HG03280 (cell line): ENCODE data around the gene MYL3.
"Not testable (repeated sequence)": the region's sequence is repeated elsewhere in the genome, so short reads cannot be mapped to it uniquely, and the experiment has no call there.

Source experiments
- ATAC-seq: cut with Tn5 transposase; IDR thresholded peaks from one replicate; pipeline ENCODE4 v1.9.1; 2021; ENCODE audit warnings: mild to moderate bottlenecking, moderate library complexity; ENCODE audit not compliant: unreplicated experiment

MYL3 gene

DNA sequence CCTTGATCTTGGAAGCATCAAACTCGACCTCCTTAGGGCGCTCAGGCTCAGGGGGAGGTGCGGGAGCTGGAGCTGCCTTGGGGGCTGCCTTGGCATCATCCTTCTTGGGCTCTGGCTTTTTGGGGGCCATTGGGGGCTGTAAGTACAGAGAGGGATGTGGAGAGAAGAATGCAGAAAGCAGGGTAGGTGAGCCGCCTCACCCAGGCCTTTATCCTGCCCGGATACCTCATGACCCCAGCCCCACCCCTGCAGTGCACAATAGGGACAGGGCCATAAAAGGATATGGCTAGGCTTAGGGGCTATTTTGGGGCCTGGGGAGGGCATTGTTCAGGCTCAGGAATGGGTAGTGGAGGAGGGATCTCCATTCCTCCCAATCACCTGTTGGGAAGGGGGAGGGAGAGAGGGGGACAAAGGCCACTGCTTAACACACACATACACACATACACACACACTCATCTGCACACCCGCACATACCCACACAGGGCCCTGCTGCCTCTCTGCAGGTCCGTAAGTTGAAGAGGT lies at the start of gene MYL3:
Gene MYL3 (minus strand): TSS at position 184 of the 522 bp plus-strand sequence. CDS start 54 bp downstream, at position 130.
- no peak for ATAC-seq

DNA sequence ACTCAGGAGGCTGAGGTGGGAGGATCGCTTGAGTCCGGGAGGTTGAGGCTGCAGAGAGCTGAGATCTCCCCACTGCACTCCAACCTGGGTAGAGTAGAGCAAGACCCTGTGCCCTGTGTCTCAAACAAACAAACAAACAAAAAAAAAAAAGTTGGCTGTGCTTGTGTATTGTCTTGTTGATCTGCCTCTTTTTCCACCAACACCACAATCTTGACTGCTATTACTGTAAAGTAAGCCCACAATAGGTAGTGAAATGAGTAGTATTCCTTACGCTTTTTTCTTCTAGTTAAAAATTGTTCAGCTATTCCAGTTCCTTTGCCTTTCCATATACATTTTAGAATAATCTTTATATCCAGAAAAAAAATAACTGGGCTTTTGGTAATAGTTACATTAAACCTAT lies 49.7 kb upstream of the MYL3 start:
- ATAC-seq, result no peak

DNA sequence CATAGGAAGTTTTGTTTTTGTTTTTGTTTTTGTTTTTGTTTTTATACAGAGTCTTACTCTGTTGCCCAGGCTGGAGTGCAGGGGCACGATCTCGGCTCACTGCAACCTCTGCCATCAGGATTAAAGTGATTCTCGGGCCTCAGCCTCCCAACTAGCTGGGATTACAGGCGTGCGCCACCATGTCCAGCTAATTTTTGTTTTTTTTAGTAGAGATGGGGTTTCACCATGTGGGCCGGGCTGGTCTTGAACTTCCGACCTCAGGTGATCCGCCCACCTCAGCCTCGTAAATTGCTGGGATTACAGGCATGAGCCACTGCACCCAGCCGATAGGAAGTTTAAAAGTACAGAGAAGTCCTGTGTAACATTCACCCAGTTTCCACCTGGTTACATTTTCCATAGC lies 47.7 kb upstream of the MYL3 start:
- ATAC-seq, result not testable (repeated sequence)

DNA sequence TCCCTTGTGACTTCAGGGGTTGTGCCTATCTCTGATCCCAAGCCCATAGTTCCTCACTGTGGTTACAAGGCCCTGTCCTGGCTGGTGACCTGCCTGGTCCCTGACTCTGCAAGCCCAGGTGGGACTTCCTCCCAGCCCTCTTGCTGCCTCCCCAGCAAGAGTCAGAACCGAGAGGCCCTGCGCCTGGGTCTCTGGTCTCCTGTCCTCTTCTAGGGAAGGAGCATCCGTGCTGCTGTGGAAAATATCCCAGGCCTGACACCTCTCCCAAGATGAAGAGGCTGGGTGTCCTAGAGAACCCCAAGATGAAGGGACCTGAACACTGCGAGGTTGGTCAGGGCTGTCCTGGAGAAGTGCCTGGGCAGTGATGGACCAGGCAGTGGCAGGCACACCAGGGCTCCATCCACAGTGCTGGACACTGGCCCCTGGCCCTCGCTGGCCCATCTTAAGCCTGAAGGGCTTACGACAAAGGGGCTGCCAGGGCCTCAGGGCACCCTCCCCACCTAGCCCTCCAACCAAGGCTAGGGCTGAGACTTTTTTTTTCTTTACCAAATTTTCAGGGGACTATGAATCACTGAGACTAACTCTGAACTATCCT lies 47.0 kb upstream of the MYL3 start:
- no peak for ATAC-seq

DNA sequence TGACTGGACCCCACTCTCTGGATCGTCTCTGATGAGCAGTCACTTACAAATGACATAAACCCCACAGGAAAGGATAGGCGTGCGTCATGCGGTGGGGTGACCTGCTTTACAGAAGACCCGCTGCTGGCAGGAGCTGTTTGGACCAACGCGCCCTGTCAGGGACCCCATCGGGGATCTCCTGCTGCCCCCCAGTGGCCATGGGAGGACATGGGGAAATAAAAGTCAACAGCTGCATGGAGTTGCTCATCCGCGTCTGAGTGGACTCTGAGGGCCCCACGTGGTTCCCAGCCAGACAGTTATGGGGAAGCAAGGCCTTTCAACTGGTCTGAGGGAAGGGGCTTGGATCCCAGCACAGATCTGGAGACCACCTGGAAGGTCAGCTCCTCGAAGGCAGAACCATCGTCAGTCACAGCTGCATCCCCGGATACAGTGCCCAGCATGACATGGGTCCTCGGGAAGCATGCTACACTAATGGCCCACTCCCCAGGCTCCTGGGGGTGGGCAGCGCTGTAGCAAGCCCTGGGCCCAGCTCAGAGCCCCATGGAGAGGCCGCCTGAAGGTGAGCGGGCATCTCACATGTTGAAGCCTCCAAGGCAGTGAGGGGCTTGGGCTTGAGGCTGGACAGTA lies 46.4 kb upstream of the MYL3 start:
- ATAC-seq, result no peak

DNA sequence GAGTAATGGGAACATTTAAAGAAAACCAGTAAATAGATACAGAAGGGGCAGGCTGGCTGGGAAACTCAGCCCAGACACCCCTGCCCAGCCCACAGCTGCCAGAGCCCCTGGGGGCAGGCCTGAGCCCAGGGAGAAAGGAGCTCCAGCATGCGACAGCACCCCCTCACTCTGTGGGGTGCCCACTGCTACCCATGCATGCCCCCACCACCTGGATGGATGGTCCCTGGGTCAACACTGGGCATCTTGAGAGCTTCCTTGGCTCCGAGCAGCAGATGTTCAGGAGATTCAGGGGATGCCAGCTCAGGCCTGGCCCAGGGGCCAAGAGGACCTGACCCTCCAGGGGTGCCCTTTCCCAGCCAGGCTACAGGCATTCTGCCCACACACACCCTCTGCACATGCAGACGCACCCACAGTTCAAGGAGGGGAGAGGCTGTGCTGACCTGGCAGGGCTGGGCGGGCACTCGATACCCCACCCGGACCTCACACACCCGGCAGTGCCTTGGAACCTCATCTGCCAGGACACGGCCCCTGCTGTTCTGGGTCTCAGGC lies 45.8 kb upstream of the MYL3 start:
- no peak for ATAC-seq

DNA sequence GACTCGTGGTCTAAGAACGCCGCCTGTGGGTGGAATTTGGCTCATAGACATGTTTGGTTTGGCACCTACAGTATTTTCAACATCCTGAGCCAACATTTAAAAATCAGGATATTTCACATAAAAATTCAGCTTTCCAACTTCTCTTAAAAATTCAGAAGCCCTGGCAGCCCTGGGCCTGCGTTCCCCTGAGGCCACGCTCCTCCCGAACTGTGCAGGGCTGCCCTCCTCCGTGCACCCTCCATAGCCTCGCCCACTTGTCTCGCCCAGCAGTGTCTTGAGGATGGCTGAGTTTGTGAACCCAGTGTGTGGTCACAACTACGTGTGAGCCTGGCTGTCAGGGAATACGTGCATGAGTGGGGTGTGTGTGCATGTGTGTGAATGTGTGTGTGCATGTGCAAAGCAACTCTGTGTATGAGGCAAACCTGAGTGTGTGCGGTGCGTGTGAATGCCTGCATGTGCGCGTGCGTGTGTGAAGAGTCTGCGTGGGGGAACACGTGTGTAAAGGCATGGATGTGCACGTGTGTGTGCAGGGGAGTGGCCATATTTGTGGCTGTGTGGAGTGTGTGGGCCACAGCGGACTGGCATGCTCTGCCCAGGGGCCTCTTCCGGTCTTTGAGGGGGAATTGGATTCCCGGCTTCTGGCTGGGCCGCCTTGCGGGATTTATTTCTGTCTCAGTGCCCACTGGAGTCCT lies 45.2 kb upstream of the MYL3 start:
- ATAC-seq, result no peak

DNA sequence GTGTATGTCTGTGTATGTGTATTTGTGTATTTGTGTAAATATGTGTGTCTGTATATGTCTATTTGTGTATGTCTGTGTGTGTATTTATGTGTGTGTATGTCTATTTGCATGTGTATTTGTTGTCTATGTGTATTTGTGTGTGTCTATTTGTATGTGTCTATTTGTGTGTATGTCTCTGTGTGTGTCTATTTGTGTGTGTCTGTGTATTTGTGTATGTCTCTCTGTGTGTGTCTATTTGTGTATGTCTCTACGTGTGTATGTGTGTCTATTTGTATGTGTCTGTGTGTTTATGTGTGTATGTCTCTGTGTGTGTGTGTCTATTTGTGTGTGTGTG lies 44.7 kb upstream of the MYL3 start:
- ATAC-seq, result no peak

DNA sequence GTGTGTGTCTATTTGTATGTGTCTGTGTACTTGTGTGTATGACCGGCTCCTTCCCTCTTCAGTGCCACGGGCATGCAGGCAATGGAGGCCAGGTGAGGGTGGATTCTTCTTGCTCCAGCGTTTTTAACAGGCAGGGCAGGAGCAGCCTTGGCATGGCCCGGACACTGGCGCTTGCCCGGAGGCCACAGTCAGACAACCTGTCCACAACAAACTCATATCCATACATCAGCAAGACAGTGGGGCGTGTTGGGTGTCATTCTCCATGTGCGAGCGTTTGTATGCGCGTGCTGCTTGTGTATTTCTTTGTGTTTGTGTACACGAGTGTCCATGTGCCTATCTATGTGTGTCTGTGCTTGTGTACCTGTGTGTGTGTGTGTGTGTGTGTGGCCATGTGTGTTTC lies 44.0 kb upstream of the MYL3 start:
- ATAC-seq, result no peak

DNA sequence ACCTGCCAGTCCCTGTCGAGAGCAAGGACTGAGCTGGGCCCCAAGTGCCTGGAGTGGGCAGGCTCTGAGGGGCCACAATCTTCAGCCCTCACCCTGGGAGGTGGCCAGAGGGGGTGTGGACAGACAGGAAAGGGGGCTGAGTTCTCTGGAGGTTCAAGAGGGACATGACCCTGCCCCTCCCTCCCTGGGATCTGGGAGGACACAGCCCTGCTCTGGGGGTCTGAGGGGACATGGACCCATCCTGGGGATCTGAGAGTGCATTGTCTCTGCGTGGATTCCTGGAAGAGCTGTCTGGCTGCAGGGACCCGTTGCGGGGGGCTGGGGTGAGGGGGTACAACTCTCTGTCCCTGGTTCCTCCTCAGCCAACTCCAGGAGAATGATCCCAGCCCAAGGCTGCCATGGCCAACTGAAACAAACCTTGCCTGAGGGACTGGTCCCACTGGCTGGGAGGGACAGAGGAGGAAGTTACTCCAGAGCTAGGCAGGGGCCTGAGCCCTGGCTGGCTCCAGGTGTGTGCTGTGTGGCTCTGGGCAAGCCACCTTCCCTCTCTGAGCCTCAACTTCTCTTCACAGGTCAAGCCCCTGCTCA lies 43.3 kb upstream of the MYL3 start:
- no peak for ATAC-seq

DNA sequence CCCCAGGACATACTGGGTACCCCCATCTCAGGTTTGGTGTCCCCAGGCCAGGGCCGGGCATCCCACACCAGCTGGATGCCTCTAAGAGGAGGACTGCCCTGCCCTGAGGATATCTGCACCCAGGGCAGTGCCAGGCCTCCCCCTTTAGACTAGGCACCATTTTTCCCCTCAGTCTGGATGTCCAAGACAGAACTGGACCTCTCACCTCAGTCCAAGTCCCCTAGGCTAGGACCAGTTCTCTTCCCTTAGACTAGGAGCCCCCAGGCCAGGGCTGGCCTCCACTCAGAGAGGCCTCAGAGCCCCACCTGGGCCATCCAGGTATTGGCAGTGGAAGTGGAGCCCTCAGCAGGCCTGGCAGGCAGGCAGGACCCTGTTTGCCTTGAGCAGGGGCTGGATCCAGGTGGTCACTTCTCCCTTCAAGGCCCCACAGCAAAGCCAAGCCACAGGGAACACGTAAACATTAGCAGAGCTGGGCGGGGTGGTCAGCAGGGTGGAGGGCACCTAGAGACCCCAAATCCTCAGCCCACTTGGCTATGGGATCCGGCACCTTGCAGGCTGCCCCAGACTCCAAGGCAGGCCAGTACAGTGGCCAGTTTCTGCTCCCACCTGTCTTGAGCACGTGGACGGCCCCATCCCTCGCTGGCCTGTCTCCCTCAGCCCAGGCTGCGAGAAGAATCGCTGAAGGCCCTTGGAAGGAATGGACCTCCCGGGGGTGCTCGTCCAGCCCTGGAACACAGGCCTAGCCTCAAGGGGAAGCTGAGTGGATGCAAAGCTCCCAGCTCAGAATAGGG lies 42.6 kb upstream of the MYL3 start:
- no peak for ATAC-seq

DNA sequence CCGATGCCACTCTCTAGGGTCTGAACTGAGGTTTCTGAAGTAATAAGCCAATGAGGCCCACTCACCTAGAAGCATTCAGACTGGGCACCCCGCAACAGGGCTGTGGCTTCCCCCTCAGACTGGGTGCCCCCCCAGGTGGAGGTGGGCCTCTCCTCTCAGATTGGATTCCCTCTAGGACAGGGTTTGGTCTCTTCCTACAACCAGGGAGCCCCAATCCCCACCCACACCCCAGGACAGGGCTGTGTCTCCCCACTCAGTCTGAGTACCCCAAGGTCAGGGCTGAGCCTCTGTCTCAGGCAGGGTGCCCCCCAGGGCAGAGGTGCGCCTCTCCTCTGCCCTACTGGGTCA lies 41.9 kb upstream of the MYL3 start:
- no peak for ATAC-seq

DNA sequence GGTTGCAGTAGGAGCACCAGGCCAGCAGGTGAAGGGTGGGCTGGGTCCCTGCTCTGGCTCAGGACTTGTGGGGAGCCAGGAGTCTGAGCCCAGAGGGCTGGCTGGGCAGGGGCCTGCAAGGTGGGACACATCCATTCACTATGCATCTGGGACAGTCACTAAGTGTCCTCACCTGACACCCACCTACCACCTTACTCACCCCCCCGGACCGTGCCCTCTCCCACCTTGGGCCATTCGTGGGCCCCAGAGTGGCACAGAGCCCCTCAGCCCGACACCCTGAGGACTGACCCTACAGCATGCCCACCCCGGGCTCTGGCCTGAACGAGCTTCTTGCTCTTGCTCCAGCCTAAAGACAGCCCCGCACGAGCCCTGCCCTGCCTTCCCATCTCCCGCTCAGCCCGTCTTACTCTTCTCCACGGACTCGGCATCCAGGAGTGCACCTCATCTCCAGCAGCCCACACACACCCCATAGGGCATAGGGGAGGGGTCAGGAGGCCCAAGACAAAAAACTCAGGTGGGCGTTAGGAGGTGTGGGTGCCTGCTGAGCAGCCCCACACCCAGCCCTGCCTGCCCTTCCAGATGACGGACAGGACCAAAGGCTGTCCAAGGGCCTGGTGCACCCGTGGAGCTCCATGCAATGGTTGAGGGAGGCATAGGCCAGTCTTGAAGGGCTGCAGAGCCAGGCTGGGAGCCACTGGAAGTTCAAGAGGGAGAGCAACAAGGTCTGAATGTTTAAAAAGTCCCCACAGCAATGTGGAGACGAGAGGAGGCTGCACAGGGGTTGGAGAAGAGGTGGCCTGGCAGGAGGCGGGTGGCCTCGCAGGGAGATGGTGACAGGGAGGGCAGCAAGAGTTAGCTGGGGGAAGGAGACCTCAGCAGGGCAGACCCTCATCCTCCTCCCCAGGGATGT lies 41.3 kb upstream of the MYL3 start:
- ATAC-seq, result no peak

DNA sequence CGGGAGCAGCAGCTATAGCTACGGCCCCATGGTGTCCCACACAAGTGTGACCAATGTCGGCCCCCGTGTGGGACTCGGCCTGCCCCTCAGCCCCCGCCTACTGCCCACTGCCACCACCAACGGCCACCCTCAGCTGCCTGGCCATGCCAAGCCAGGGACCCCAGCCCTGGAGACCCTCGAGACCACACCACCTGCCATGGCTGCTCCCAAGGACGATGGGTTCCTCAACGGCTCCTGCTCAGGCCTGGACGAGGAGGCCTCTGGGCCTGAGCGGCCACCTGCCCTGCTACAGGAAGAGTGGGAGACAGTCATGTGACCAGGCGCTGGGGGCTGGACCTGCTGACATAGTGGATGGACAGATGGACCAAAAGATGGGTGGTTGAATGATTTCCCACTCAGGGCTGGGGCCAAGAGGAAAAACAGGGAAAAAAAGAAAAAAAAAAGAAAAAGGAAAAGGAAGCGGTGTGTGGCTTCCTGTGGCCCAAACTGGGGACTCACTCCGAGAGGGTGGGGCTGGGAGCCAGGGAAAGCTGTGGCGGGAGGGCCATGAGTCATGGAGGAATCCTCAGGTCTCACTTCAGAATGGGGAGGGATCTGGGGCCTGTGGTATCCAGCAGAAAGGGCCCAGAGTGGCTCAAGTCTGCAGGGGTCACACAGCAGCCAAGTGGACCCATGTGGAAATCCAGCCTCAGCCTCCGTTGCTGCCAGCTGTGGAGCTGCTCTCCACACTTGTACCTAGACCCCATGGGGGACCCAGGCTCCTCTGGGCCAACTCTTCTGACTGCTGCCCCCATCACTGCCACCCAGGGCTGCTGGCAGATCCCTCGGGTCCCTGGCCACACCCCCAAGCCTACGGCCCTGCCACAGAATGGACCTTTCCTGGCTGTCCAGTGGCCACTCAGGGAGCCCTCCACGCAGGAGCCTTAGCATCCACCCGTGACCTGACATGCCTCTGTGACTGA lies 40.4 kb upstream of the MYL3 start:
- ATAC-seq, result no peak

DNA sequence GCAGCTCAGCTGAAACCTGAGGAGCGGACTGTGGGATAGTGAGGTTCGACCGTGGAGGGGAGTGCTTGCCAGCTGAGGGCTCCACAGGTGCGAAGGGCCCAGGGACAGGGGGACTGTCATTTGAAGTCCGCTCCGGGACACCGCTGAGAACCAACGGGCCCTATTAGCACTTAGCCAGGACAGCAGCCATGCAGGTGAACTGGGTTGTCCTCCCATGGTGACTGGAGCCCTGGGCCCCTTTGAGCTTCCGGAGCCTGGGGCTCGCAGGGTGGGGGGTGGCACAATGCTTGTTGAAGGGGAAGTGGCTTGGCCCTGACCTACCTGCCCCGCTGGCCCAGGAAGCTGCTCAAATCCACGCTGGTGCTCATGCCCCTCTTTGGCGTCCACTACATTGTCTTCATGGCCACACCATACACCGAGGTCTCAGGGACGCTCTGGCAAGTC lies 39.0 kb upstream of the MYL3 start:
- ATAC-seq, result no peak

DNA sequence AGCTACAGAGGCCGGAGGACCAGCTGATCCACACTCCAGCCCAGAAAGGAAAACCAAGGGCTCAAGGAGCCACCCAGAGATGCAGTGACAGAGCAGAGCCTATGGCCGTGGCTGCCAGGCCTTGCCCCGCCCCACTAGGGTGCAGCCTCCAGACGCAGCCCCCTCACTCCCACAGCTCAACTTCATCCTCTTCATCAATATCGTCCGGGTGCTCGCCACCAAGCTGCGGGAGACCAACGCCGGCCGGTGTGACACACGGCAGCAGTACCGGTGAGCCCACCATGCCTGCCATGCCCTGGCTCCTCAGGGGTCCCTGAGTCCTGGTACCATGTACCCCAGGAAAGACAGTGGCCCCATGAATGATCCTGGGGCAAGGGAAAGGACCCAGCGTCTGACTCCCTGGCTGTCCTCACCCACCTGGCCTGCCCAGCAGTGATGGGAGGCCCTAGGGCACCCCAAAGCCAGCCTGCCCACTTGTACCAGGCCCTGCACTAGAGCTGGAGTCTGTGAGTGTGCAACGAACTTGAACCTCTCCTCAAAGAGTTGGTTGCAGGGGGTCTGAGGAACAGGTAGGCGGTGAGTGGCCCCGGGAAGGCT lies 38.4 kb upstream of the MYL3 start:
- ATAC-seq, result no peak

DNA sequence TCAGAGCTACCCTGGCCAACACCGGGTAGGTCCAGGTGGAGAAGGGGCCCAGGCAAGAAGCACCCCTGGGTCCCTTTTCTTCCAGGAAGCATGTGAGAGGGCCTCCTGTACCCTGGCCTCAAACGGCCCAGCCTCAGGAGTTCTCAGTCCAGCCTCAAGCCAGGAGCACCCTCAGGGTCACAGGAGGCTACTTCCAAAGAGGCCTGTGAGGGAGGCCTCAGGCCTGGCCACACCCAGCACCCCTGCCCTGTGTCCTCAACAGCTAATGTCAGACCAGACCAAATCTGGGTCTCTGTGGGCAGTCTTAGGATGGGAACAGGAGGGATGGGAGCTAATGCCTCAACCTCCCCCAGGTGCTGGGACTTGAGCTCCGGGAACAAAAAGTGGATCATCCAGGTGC lies 37.8 kb upstream of the MYL3 start:
- ATAC-seq, result no peak

DNA sequence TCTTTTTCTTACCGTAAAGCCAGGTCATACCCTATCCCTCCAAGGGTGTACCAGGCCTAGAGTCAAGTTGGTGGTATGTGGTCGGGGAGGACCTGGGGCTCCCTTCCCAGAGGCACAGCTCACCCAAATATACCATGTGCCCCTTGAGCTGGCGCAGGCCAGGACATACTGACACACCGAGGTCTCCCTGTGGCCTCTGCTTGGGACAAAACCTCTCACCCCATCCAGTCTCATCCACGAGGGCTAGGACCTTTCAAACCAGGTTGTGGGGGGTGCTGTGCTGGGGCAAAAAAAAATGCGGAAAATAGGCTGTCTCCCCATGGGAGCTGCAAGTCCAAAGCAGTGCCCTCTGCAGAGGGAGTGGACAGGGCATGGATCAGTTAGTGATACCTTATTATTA lies 37.1 kb upstream of the MYL3 start:
- no peak for ATAC-seq

DNA sequence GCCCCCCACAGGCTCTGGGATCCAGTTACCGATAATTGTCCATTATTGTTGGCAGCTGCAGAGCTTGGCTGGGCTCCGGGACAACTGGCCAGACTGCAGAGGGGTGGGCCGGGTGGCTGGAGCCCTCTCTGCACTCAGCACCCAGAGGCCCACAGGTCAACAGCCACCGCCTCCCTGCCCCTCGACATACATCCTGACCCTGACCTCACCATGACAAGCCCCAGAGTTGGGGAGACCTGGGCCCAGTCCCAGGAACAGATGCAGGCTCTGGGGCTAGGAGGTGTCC lies 36.7 kb upstream of the MYL3 start:
- no peak for ATAC-seq
